ENCODE data around the gene LHFPL3. TPM values are rescaled to one million over a fixed set of nuclear protein-coding genes. Genes with fewer than 3 reads are reported as not detected.

The LHFPL3 gene
- polyA plus RNA-seq, 1 of the 3 experiments (the other 2 are of a cell fraction) = not detected

GRCh38 chr7:104839842-104840241, 511.4 kb downstream of the LHFPL3 start:
- CTCF ChIA-PET = interaction anchor here (7.3 kb wide), 1 partner anchor 8 kb away, joined by 66 read pairs; no protein-coding TSS in a partner anchor
- H3K27ac ChIP-seq (ENCODE audit: low read depth in 2 of 2, low read length in 1 of 2) = no peak overlapping the region
- peaks cover 36% of the 10 kb centered on the region for H3K27me3 ChIP-seq (ENCODE audit: insufficient read depth)
- DNase-seq = no peak
- POLR2A ChIA-PET = no interaction called here
- no peak overlapping the region for H3K4me3 ChIP-seq (ENCODE audit: low read depth in 2 of 2, low read length in 1 of 2)
- no peaks in the 10 kb centered on the region for H3K36me3 ChIP-seq (replicated peaks in 1 of 2; ENCODE audit: control insufficient read depth in 1 of 2, insufficient read depth in 2 of 2, low read length in 1 of 2)
- no peaks in the 10 kb centered on the region for H3F3A ChIP-seq (replicated peaks; ENCODE audit: insufficient read depth)
- H3K9ac ChIP-seq = no peak overlapping the region
- no peak overlapping the region for H2AFZ ChIP-seq (ENCODE audit: low read depth)
- no peaks in the 10 kb centered on the region for H3K9me2 ChIP-seq
- H3K9me3 ChIP-seq = no peaks in the 10 kb centered on the region
- no peaks in the 10 kb centered on the region for H3K4me1 ChIP-seq (ENCODE audit: control insufficient read depth in 1 of 2, insufficient read depth in 2 of 2, low read depth in 1 of 2, low read length in 1 of 2)
- no peaks in the 10 kb centered on the region for H3K79me2 ChIP-seq (ENCODE audit: insufficient read depth)
- TF ChIP-seq EZH2phosphoT487 (IDR thresholded peaks at IDR 0.05; ENCODE audit: borderline replicate concordance, low read depth) (no peak), IRF3 (IDR thresholded peaks at IDR 0.05; ENCODE audit: low read depth, low read length) (no peak), TEAD4 (IDR thresholded peaks at IDR 0.05; ENCODE audit: borderline replicate concordance, insufficient read depth) (no peak), GATA2 (CRISPR knock-in tag; IDR thresholded peaks at IDR 0.05) (no peak), JUND (IDR thresholded peaks at IDR 0.05) (no peak), RAD21 (IDR thresholded peaks at IDR 0.05; ENCODE audit: low read length) (no peak), FOXM1 (IDR thresholded peaks at IDR 0.05; ENCODE audit: low read depth) (no peak), SIN3A (IDR thresholded peaks at IDR 0.05; ENCODE audit: borderline replicate concordance, low read depth, low read length) (no peak), FOXJ3 (CRISPR knock-in tag; IDR thresholded peaks at IDR 0.05) (no peak), USF1 (IDR thresholded peaks at IDR 0.05; ENCODE audit: borderline replicate concordance, low read depth) (no peak), CHD2 (IDR thresholded peaks at IDR 0.05; ENCODE audit: low read length, partially characterized antibody) (no peak), REST (IDR thresholded peaks at IDR 0.05; ENCODE audit: low read depth, low read length) (no peak), NRF1 (IDR thresholded peaks at IDR 0.05; ENCODE audit: low read depth, low read length) (no peak), RXRA (IDR thresholded peaks at IDR 0.05; ENCODE audit: borderline replicate concordance, low read depth) (no peak), CTCF (IDR thresholded peaks at IDR 0.05) (no peak), GABPA (IDR thresholded peaks at IDR 0.05; ENCODE audit: low read depth) (no peak), RCOR1 (IDR thresholded peaks at IDR 0.05; ENCODE audit: low read length) (no peak), MEF2A (IDR thresholded peaks at IDR 0.05; ENCODE audit: borderline replicate concordance, low read depth) (no peak), FOSL2 (IDR thresholded peaks at IDR 0.05; ENCODE audit: borderline replicate concordance, low read depth) (no peak)
- no peaks in the 10 kb centered on the region for H4K20me1 ChIP-seq (ENCODE audit: insufficient read depth)
- no peak overlapping the region for H3K4me2 ChIP-seq

Measured in SK-N-SH (cell line).